GM19452 (cell line): ENCODE data around the gene GREB1L.

Source experiments
- ATAC-seq: cut with Tn5 transposase; IDR thresholded peaks from one replicate; pipeline ENCODE4 v1.9.1; 2021; ENCODE audit not compliant: unreplicated experiment

GREB1L gene

GRCh38 chr18:21483051-21483450 is 241.0 kb downstream of the GREB1L start:
- no peak for ATAC-seq

- no peak for ATAC-seq
Measured at GRCh38 chr18:21484851-21485636, 243.0 kb downstream of the GREB1L start.

- ATAC-seq = no peak
Measured at GRCh38 chr18:21486905-21487437, 244.9 kb downstream of the GREB1L start.

- ATAC-seq = no peak
Measured at GRCh38 chr18:21489119-21489750, 247.2 kb downstream of the GREB1L start.

GRCh38 chr18:21489919-21490495 is 248.0 kb downstream of the GREB1L start:
- no peak for ATAC-seq

GRCh38 chr18:21490748-21491147 is 248.7 kb downstream of the GREB1L start:
- no peak for ATAC-seq

GRCh38 chr18:21496277-21496835 is 254.3 kb downstream of the GREB1L start:
- ATAC-seq = no peak

- ATAC-seq = no peak
Measured at GRCh38 chr18:21499997-21500396, 258.0 kb downstream of the GREB1L start.

GRCh38 chr18:21502661-21503060 is 260.6 kb downstream of the GREB1L start:
- ATAC-seq = no peak

- no peak for ATAC-seq
Measured at GRCh38 chr18:21507913-21508701, 266.1 kb downstream of the GREB1L start.

- no peak for ATAC-seq
Measured at GRCh38 chr18:21509062-21509461, 267.0 kb downstream of the GREB1L start.

GRCh38 chr18:21513292-21513691 is 271.3 kb downstream of the GREB1L start:
- ATAC-seq = no peak

- ATAC-seq = no peak
Measured at GRCh38 chr18:21513741-21514140, 271.7 kb downstream of the GREB1L start.

GRCh38 chr18:21522530-21522929 is 280.5 kb downstream of the GREB1L start:
- no peak for ATAC-seq

- no peak for ATAC-seq
Measured at GRCh38 chr18:21525916-21526315, 283.9 kb downstream of the GREB1L start.

GRCh38 chr18:21526463-21526862 is 284.4 kb downstream of the GREB1L start:
- ATAC-seq = no peak

GRCh38 chr18:21534327-21534726 is 292.3 kb downstream of the GREB1L start:
- ATAC-seq = no peak

- ATAC-seq = no peak
Measured at GRCh38 chr18:21538230-21538629, 296.2 kb downstream of the GREB1L start.

GRCh38 chr18:21546423-21546822 is 304.4 kb downstream of the GREB1L start:
- ATAC-seq = no peak

GRCh38 chr18:21548647-21549046 is 306.6 kb downstream of the GREB1L start:
- no peak for ATAC-seq

GRCh38 chr18:21550510-21550970 is 308.5 kb downstream of the GREB1L start:
- no peak for ATAC-seq
